Stimulated activated CD4-positive, alpha-beta T cell treated with anti-CD3 and anti-CD28 coated beads, TNF-alpha, amount 100 ng/mL, for 48 hours (primary cell): ENCODE data around the gene RNLS.
"Not testable (repeated sequence)": the region's sequence is repeated elsewhere in the genome, so short reads cannot be mapped to it uniquely, and the experiment has no call there.

Experiments used
- DNase-seq, 3 donors: peaks; one replicate each; pipeline ENCODE4 v3.0.0-alpha.2; 2020; ENCODE audit warnings: low read depth in 3 of 3

The RNLS gene

GRCh38 chr10:88346144-88346977 is 236.8 kb downstream of the RNLS start:
- DNase-seq: no peak

GRCh38 chr10:88343761-88344484 is 239.2 kb downstream of the RNLS start:
- no peak for DNase-seq

DNA sequence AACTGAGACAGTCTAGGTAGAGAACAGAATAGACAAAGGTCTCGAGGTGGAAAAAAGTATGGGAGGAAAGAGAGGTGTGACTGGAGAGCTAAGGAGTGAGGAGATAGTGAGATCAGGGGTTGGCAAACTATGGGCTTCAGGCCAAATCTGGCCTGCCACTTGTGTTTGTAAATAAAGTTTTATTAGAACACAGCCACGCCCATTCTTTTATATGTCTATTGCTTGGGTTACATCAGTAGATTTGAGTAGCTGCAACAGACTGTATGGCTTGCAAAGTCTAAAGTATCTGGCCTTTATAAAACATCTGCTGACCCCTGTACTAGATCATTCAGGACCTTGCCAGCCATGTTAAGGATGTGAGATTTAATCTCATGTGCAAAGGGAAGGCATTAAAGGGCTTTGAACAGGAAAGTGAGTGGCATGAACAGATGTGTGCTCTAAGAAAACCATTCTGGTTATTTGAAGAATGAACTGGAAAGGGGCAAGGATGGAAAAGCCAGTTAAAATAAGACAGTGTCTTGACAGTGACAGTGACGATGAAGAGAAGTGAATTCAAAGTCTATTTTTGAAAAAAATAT is 240.3 kb downstream of the RNLS start:
- DNase-seq: no peak

DNA sequence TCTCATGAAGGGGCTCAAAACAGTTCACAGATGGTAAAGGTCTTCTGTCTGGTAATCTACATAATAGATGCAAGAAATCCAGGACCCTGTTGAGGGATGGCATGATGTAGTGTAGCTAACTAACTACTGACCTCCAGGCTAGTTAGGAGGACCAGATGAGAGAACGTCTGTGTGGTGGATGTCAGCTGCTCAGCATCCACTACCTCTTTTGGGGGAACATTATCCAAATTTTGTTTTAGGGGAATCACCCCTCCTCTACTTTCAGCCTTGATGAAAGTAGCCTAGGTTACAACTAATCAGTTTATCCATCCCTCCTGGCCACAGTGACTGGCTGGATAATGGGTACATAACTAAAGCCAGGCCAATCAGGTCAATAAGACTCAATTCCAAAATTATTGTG is 246.0 kb downstream of the RNLS start:
- no peak for DNase-seq

- no peak for DNase-seq
Observed at GRCh38 chr10:88336334-88336733, 246.8 kb downstream of the RNLS start.

DNA sequence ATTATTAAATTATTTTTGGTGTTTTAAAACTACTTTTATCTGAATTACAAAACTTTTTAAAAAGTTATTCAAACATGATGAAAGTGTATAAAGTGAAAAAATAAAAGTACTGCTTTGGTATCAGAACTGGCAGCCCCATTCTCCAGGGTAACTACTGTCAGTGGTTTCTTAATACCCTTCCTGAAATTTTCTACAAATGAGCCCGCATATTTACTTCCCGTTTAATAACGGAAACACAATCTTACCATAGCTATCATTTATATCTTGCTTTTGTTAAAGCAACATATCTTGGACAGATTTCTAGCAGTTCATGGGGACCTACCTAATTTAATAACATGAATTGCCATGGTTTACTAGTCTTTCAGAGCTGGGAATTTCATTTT is 249.9 kb downstream of the RNLS start:
- no peak for DNase-seq

- DNase-seq: no peak
Observed at GRCh38 chr10:88332503-88333247, 250.4 kb downstream of the RNLS start.

- no peak for DNase-seq
Observed at GRCh38 chr10:88330174-88330573, 252.9 kb downstream of the RNLS start.

- no peak for DNase-seq
Observed at GRCh38 chr10:88322324-88323063, 260.6 kb downstream of the RNLS start.

DNA sequence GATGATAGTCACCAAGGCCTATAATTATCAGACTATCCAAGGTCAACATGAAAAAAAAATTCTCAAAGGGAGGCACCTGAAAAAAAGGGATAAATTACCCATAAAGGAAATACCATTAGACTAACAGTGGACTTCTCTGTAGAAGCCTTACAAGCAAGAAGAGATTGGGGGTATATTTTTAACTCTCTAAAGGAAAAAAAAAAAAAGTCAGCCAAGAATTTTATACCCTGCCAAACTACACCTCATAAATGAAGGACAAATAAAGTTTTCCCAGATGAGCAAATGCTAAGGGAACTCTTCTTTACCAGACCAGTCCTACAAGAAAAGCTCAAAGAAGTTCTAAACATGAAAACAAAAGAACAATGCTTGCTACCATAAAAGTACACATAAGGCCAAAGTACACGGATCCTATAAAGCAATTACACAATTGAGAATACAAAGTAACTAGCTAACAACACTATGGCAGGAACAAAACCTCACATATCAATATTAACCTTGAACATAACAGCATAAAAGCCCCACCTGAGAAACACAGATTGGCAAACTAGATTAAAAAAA is 263.1 kb downstream of the RNLS start:
- DNase-seq: no peak

DNA sequence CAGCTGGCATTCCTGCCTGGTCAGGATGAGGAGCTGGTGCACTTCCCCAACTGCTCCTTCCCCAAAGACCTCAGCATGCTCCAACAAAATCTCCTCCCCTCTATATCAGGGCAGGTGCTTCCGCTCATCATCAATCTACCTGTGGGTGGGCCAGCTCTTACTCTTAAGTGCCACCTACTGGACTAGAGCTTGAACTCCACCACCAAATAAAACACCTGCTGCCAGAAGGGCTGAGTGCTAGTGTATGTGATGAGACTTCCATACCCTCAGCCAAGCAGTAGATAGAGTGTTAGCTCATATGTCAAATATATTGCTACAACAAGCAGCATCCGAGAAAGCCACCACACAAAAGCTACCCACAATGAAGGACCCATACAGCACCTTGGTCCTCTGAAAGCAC is 264.3 kb downstream of the RNLS start:
- DNase-seq: no peak

GRCh38 chr10:88317099-88317498 is 266.0 kb downstream of the RNLS start:
- DNase-seq: no peak

GRCh38 chr10:88316292-88316861 is 266.7 kb downstream of the RNLS start:
- DNase-seq: no peak

DNA sequence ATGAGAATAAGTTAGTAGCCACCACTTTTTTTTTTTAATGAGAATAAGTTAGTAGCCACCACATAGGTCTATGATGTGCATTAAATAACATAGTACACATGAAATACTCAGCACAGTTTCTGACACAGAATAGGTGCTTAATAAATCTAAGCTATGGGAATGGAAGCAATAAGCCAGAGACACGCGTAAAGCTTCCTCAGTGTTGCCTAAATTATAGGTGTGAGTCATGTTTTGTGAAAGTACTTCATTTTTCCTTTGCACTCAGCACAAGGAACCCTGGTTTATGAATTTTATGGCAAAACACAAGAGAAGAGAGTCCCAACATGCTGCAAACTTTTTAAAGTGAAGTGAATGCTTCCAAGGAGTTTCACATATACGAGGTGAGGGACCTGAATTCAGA is 267.4 kb downstream of the RNLS start:
- DNase-seq: no peak

DNA sequence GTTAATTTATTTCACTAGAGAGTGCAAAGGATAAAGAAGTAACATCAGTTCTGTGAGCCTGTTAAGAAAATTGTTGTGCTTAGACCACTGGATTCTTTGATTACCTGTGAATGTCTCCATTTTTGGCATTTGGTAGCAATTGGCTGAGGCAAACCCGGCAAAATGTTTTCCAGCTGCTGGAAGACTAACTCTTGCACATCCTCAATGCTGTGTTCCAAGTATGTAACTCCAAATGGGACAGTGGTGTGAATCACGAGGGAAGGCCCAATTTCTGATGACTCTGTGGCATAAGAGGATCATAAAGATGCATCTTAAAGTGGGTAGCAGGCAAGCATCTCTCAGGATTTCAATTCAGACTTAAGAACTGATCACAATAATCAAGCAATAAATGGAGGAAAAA is 268.8 kb downstream of the RNLS start:
- no peak for DNase-seq

- no peak for DNase-seq
Observed at GRCh38 chr10:88313878-88314277, 269.2 kb downstream of the RNLS start.

DNA sequence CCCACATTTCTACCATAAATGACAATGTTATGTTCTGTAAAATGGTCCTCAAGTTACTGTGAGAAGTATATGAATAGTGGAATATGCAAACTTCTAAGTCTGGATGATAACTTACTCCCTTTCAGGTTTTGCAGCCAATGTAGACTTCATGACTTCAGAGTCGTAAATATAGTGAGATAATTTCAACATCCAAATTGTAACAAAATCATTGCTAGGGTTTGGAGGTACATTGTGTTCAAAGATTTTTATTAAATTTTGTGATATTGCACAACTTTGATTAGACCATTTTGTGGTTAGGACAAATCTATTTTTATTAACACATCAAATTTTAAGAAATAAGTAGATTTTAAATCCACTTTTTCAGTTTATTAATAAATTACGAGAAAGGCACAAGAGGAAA is 270.3 kb downstream of the RNLS start:
- no peak for DNase-seq

DNA sequence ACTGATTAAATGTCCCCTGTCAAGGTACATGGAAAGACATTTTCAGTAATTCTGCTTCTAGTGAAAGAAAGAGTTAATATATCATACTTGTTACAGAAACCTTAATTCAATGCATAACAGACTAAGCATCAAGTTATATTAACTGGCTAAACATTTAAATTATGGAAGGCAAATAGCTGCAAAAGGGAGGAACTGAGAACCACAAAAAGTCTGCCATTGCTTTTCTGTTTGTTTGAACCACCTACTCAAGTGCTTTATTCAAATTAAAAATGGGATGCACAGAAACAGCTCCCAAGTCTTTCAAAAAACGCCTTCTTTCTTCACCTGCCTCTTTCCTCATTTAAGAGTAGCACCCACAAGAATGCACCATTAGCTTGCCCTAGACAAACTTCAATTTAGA is 271.9 kb downstream of the RNLS start:
- no peak for DNase-seq

- DNase-seq: no peak
Observed at GRCh38 chr10:88309365-88309764, 273.8 kb downstream of the RNLS start.

DNA sequence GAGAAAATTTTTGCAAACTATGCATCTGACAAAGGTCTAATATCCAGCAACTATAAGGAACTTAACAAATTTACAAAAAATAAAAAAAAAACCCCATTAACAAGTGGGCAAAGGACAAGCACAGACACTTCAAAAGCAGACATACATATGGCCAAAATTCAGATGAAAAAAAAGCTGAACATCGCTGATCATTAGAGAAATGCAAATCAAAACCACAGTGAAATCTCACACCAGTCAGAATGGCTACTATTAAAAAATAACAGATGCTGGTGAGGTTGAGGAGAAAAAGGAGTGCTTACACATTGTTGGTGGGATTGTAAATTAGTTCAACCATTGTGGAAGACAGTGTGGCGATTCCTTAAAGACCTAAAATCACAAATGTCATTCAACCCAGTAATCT is 274.8 kb downstream of the RNLS start:
- DNase-seq: not testable (repeated sequence)

DNA sequence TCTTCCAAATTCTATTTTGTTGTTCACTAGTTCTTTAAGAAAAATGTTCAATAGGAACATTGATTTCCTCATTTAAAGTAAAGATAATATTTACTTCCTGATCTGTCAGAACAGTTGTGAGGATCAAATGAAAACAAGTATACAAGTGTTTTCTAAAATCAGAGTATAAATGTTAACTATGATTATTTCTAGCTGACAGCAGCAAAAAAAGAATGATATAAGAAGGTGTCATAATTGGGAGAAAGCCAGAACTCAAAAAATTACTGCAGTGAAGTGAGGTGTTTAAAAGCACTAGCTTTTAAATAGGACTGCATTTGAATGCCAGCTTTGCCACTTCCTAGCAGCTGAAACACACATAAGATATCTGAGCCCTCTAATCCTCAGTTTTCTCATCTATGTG is 283.3 kb downstream of the RNLS start:
- no peak for DNase-seq
